Breast epithelium (tissue), 3 donors: ENCODE measurements around the gene SREBF1.
"Not testable (repeated sequence)": the region's sequence is repeated elsewhere in the genome, so short reads cannot be mapped to it uniquely, and the experiment has no call there.

Experiments
- POLR2A ChIP-seq: fragments of 450-650 bp; IDR thresholded peaks from one replicate; pipeline ENCODE4 v1.6.1; 2016; ENCODE audit warnings: antibody characterized with exemption, mild to moderate bottlenecking, moderate library complexity
- POLR2AphosphoS5 ChIP-seq, 3 donors: sonication (generic); formaldehyde crosslinking; IDR thresholded peaks; one replicate each; pipeline ENCODE4 v1.6.1; 2017; ENCODE audit warnings: antibody characterized with exemption in 3 of 3
- TF ChIP-seq, protein P1 (sequence below), 3 donors: fragments of 450-650 bp; IDR thresholded peaks; one replicate each; pipeline ENCODE4 v1.5.1; 2016 to 2017; ENCODE audit warnings: antibody characterized with exemption in 3 of 3, mild to moderate bottlenecking in 3 of 3, moderate library complexity in 3 of 3

DNA sequence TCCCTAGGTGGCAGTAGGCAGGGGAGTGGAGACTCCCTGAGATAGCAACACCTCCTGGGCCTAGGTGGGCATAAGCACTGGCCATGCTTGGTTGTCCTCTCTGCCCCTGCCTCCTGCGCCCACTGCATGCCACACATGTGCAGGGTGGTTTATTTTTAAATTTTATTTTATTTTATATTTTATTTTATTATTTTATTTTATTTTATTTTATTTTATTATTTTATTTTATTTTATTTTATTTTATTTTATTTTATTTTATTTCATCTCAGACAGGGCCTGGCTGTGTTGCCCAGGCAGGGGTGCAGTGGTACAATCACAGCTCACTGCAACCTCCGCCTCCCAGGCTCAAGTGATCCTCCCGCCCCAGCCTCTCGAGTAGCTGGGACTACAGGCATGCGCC, 28.6 kb downstream of the SREBF1 start:
- not testable (repeated sequence) for TF ChIP-seq POLR2AphosphoS5 (IDR thresholded peaks at IDR 0.05); POLR2A
- TF ChIP-seq, protein P1, sequence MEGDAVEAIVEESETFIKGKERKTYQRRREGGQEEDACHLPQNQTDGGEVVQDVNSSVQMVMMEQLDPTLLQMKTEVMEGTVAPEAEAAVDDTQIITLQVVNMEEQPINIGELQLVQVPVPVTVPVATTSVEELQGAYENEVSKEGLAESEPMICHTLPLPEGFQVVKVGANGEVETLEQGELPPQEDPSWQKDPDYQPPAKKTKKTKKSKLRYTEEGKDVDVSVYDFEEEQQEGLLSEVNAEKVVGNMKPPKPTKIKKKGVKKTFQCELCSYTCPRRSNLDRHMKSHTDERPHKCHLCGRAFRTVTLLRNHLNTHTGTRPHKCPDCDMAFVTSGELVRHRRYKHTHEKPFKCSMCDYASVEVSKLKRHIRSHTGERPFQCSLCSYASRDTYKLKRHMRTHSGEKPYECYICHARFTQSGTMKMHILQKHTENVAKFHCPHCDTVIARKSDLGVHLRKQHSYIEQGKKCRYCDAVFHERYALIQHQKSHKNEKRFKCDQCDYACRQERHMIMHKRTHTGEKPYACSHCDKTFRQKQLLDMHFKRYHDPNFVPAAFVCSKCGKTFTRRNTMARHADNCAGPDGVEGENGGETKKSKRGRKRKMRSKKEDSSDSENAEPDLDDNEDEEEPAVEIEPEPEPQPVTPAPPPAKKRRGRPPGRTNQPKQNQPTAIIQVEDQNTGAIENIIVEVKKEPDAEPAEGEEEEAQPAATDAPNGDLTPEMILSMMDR (IDR thresholded peaks at IDR 0.05) = not testable (repeated sequence)
